ENCODE measurements around the gene NPB.

DNA sequence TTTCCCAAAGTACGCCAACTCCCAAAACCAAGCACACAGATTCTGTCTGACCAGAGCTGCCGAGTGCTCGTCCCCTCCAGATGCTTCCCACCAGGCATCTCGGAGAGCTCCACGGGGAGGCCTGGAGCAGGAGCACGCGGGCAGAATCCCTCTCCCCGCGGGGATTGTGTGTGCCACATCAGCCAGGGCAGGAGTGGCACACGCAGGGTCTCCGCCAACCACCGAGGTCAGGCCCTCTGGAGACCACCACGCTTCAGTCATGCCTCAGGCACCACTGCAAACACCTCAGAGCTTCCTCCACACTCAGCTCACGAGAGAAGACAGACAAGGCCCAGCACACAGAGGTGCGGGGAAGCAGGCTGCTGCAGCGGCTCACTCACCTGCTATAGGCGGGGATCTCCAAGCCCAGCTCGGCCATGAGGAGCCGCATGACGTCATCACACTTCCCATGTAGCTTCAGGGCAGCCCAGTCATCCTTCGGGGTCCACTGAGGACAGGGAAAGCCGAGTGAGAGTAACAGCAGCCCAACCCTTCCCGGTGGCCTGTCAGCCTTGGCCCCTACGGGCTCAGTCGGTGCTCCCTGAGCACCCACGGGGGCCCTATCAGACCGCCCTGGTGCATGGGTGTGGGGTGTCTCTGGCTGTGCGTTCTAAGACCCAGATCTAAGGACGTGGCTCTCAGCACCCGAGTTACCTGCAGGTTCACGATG is 11.5 kb downstream of the NPB start:
- TF ChIP-seq EZH2phosphoT487 (IDR thresholded peaks at IDR 0.05; ENCODE audit: borderline replicate concordance, low read depth) (no peak), YY1 (IDR thresholded peaks at IDR 0.05; ENCODE audit: low read depth) (no peak)
- TF ChIP-seq, protein P1, sequence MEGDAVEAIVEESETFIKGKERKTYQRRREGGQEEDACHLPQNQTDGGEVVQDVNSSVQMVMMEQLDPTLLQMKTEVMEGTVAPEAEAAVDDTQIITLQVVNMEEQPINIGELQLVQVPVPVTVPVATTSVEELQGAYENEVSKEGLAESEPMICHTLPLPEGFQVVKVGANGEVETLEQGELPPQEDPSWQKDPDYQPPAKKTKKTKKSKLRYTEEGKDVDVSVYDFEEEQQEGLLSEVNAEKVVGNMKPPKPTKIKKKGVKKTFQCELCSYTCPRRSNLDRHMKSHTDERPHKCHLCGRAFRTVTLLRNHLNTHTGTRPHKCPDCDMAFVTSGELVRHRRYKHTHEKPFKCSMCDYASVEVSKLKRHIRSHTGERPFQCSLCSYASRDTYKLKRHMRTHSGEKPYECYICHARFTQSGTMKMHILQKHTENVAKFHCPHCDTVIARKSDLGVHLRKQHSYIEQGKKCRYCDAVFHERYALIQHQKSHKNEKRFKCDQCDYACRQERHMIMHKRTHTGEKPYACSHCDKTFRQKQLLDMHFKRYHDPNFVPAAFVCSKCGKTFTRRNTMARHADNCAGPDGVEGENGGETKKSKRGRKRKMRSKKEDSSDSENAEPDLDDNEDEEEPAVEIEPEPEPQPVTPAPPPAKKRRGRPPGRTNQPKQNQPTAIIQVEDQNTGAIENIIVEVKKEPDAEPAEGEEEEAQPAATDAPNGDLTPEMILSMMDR (IDR thresholded peaks at IDR 0.05) = no peak
